GM18505 (cell line): ENCODE measurements around the gene LIN7B.

Experiments used
- ATAC-seq: cut with Tn5 transposase; IDR thresholded peaks from one replicate; pipeline ENCODE4 v1.9.1; 2021; ENCODE audit not compliant: unreplicated experiment
- POLR2A ChIP-seq: IDR thresholded peaks from 4 replicates; pipeline ENCODE4 v1.6.1; 2011; ENCODE audit warnings: borderline replicate concordance; ENCODE audit not compliant: insufficient read depth, insufficient read length; ENCODE audit errors: extremely low read depth

Gene LIN7B

DNA sequence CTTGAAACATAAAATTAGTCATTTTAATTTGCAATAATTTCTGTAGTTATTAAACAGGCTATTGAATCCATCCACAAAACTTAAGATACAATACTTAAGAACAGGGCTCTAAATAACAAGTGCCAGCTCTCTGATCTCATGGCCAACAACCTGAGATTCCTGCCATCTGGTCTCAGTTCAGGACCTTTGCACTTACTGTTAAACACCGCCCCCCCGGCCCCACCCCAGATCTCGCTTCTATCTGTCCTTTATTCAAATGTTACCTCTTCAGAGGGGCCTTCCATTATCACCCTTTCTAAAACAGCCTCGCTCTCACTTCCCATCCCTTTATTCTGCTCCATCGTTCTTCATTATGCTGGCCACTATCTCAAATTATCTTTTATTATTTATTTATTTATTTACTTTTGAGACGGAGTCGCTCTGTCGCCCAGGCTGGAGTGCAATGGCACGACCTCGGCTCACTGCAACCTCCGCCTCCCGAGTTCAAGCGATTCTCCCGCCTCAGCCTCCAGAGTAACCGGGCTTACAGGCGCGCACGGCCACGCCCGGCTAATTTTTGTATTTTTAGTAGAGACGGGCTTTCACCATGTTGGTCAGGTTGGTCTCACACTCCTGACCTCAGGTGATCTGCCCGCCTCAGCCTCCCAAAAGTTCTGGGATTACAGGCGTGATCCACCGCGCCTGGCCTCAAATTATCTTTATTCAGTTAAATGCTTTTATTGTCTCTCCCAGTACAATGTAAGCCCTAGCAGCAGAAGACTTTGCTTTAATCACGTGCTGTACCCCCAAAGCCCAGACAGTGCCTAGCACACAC lies 29.8 kb upstream of the LIN7B start:
- no peak for TF ChIP-seq POLR2A
- ATAC-seq, result no peak

DNA sequence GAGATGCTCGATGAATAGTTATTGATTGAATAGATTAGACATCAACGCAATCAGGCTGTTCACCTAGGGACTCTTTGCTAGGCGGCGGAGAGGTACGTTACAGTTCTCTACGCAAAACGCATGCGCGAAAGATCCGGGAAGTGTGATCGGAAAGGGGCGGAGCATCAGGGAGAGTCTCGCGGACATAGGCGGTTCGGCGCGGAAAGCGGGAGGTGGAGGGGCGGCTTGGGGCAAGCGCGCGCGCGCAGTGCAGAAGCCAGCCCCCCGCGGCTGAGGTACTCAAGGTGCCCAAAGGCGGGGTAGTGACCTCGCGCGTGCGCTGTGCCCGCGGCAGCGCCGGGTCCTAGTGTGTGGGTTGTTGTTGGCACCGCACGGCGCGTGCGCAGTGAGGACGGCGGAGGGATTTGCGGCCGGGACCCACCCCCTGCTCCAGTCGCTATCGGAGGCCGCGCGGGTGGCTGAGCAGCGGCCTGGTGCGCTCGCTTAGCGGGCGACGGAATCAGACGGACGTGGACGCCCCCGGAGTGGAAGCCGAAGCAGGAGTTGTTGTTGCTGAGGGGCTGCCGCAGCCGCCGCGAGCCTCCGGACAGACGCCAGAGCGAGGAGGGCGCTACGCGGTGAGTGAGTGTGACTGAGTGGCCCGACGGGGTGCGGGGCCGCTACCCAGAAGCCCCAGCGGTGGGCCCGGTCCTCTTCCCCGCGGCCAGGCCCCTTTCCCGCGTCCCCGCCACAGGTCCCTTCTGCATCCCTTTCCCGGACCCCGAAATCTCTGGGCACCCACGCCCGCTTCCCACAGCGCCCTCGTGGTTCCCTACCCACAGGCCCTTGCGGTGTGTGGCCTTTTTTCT lies 28.9 kb upstream of the LIN7B start, which contains the start of gene SNRNP70:
SNRNP70 (plus strand) TSS at position 432 of the 848 bp plus-strand sequence. CDS start 964 bp downstream, outside the sequence.
- peak; percentile 91 for ATAC-seq
- peak; percentile 98 for TF ChIP-seq POLR2A

DNA sequence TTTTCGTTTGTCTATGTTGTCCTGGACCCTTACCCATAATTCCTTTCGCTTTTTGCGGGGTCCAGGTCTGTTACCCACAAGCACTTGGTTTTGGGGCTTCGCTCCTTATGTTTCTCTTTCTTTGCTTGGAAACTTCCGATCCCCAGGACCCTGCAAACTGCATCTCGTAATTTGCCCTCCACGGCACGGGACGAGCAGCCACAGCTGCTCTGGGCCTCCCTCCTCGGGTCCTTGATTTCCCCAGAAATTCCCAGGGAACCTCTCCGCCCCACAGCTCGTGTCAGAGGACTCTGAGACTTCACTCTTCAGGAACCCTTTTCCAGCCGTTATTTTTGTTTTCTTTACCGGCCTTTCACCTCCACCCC lies 28.3 kb upstream of the LIN7B start:
- ATAC-seq, result no peak
- no peak for TF ChIP-seq POLR2A

GRCh38 chr19:49086296-49086695 lies 27.9 kb upstream of the LIN7B start:
- no peak for ATAC-seq
- TF ChIP-seq POLR2A, result no peak

DNA sequence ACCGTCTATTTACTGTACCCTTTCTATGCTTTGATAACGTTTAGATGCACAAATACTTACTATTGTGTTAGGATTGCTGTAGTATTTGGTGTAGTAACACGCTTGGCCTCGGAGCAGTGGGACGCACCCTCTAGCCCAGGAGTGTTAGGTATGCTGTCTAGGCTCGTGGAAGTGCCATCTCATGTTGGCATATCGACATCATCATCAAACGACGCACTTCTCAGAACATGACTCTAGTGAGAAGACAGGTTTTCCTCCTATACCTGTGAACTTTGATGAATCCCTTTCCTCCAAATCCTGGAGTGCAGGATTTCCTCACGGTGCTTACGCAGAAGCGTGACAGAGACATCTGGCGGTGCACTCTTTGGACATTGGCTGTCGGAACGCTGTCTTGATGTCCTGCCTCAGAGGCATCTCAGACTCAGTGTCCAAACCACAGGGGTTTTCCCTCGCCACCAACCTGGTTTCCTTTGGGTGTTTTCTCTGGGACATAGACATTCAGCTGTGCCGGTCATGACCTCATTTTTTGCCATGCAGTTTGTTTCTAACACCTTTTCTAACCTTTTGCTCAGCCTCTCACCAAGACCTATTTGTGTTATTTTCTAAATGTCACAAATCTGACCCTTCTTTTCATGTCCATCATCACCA lies 22.7 kb upstream of the LIN7B start:
- TF ChIP-seq POLR2A, result no peak
- ATAC-seq, result no peak

DNA sequence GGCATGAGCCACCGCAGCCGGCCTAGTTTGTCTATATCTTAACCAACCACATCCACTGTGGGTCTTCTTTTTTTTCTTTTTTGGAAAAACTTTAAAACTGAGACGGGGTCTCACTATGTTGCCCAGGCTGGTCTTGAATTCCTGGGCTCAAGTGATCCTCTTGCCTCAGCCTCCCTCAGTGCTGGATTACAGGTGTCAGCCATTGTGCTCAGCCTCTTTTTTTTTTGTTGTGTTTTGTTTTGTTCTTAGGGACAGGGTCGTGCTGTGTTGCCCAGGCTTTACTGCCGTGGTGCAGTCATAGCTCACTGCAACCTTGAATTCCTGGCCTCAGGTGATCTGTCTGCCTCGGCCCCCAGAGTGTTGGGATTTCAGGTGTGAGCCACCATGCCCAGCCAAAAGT lies 21.5 kb upstream of the LIN7B start:
- TF ChIP-seq POLR2A, result no peak

DNA sequence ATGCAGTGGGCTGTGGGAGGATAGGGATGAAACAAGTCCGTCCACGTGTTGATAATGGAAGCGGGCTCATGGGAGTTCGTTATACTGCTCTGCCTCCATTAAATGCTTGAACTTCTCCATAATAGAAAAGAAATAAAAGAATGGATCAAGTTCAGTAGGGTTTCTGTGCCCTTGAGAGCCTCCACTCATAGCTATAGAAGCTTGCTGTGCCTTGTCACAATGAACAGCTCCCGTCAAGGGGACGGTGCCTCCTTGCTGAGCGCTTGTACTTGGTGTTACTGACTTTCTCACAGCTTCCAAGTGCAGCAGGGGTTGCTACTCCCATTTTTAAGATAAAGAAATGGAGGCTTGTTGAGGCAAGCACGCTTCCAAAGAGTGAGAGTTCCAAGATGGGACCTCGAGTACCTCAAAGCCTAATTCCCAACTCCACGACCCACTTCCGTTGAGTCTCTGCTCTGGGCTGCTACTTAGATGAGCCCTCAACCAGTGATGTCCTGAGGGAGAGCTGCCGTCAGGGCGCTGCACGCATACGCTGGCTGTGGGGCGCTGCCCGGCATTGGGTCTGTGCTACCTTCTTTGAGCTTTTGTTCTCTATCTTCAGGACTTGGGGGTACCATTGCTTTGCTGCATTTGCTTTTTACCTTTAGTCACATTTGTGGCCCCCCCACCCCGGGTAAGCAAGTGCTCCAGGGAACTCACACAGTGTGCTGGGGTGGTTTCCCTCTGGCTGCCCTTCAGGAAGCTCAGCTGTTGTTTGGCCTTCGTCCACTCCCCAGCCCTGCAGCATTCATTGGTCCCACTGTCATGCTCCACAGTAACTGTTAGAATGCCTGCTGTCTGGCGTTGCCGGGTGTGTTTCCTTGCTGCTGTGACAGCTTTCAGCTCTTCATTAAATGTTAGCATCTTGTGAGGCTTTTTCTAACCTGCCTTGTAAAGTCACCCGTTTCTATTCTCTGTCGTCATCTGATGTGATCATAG lies 19.4 kb upstream of the LIN7B start:
- TF ChIP-seq POLR2A, result no peak
- ATAC-seq, result no peak

More for the DNA sequence above, 21.5 kb upstream of the LIN7B start:
- ATAC-seq, result no peak

DNA sequence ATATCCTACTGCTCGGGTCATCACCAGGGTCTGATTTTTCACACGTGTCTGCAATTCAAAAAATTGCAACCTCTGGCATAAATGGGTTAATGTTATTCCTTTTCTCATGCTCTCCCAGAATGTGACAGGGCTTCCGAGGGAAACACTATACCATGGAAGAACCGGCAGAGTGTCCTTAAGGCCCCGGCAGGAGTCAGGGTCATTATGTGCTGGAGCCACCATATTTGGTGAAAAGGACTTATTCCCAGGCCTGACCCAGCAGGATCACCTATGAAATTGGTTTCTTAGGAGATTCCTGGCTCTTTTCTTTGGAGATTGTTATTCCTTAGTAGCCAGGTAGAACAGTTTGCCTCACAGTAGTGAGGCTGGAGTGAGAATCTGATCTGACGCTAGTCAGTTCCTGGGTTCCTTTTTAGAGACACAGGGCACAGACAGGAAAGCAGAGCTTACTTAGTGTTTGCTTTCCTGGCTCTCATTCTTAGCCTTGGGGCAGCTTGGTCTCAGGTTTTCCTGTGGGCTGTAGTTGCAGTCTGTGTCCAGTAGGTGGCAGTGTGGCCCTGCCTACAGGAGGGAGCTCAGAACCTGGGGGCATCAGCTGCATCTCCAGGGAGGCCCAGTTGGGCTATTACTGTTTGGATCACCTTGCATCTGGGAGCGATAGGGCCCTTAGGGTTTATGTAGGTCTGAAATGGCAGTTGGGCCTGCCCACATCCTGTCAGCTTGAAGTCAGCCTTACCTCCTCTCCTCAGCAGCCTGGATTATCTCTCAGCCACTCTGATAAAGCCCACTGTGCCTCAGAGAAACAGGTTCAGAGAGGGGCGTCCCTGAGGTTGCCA lies 16.5 kb upstream of the LIN7B start:
- no peak for ATAC-seq
- TF ChIP-seq POLR2A, result peak; percentile 20

DNA sequence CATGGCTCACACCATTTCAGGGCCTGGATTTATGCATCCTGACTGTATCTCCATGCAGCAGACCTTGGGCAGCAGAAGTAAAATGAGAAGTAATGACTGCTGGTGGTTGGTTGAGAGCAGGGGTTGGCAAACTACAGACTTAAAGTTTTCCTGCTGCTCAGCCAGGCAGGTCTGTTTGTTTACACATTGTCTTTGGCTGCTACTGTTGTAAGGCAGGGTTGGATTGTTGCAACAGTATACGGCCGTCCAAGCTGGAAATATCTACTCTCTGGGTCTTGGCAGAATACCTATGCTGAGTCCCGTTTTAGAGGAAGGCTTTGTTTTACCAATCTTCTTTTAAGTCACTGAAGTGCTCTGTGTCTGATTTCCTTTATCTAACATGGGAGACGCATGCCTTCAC lies 15.4 kb upstream of the LIN7B start:
- TF ChIP-seq POLR2A, result no peak
- no peak for ATAC-seq

GRCh38 chr19:49101160-49101559 lies 13.0 kb upstream of the LIN7B start:
- TF ChIP-seq POLR2A, result no peak

DNA sequence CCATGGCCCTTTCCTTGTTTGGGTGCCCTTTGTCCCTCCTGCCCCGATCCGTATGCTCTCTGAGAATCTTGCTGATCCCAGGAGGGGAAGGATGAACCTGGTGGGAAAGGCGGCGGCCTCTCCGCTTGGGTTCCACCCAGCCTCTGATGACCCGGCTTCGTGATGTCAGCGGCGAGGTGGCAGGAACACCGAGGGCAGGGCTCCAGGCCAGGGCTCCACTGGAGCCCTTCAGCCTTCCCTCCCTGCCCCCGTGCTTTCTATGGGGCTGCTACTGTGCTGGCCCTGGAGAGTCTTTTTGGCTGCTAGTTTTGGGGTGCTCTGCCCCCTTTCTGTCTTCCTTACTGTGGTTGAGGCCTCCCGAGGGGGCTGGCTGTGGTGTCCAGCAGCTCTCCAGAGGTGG lies 11.9 kb upstream of the LIN7B start:
- TF ChIP-seq POLR2A, result no peak
- ATAC-seq, result no peak

More at GRCh38 chr19:49101160-49101559, 13.0 kb upstream of the LIN7B start:
- no peak for ATAC-seq
